Mesenchymal stem cell (in vitro differentiated cells and primary cell): ENCODE results near the gene TRIM44.
"Not testable (repeated sequence)": the region's sequence is repeated elsewhere in the genome, so short reads cannot be mapped to it uniquely, and the experiment has no call there.

Source experiments
- DNase-seq: peaks from one replicate; pipeline ENCODE4 v3.0.0-alpha.2; 2013
- H2AFZ ChIP-seq: one replicate; pipeline ENCODE4 v1.6.1; 2013; ENCODE audit warnings: low read depth, mild to moderate bottlenecking, control low read depth, inconsistent platforms, low read length, moderate library complexity
- H2AK5ac ChIP-seq: 2 replicates; pipeline ENCODE4 v1.6.1; 2013; ENCODE audit warnings: low read length, moderate library complexity, mild to moderate bottlenecking, inconsistent platforms; ENCODE audit not compliant: severe bottlenecking
- H2BK120ac ChIP-seq: one replicate; pipeline ENCODE4 v1.6.1; 2013; ENCODE audit warnings: low read depth, mild to moderate bottlenecking, inconsistent platforms, low read length, moderate library complexity
- H2BK12ac ChIP-seq, 2 experiments: one replicate each; pipeline ENCODE4 v1.6.1; 2013; ENCODE audit warnings: inconsistent platforms in 2 of 2, low read length in 2 of 2, mild to moderate bottlenecking in 2 of 2, moderate library complexity in 2 of 2, control low read depth in 1 of 2
- H2BK15ac ChIP-seq: one replicate; pipeline ENCODE4 v1.6.1; 2013; ENCODE audit warnings: mild to moderate bottlenecking, low read depth, inconsistent platforms; ENCODE audit not compliant: poor library complexity, severe bottlenecking
- H2BK5ac ChIP-seq: 2 replicates; pipeline ENCODE4 v1.6.1; 2013; ENCODE audit warnings: low read depth, mild to moderate bottlenecking, low read length, control low read depth, inconsistent platforms; ENCODE audit not compliant: poor library complexity, severe bottlenecking
- H3K14ac ChIP-seq, 2 experiments: one replicate each; pipeline ENCODE4 v1.6.1; 2013; ENCODE audit warnings: inconsistent platforms in 2 of 2, low read length in 2 of 2, control low read depth in 1 of 2, mild to moderate bottlenecking in 1 of 2, moderate library complexity in 1 of 2
- H3K18ac ChIP-seq, 2 experiments: one replicate each; pipeline ENCODE4 v1.6.1; 2013; ENCODE audit warnings: inconsistent platforms in 2 of 2, low read length in 2 of 2, control low read depth in 1 of 2, low read depth in 1 of 2, mild to moderate bottlenecking in 1 of 2
- H3K23ac ChIP-seq, 2 experiments: one replicate each; pipeline ENCODE4 v1.6.1; 2013; ENCODE audit warnings: inconsistent platforms in 2 of 2, low read length in 2 of 2, mild to moderate bottlenecking in 2 of 2, moderate library complexity in 2 of 2, control low read depth in 1 of 2
- H3K27ac ChIP-seq: 2 replicates; pipeline ENCODE4 v1.5.1; 2013; ENCODE audit warnings: mild to moderate bottlenecking, moderate library complexity, low read length, control low read depth, inconsistent platforms; ENCODE audit not compliant: poor library complexity, severe bottlenecking
- H3K27me3 ChIP-seq, 2 experiments: 2 replicates each; pipeline versions ENCODE4 v1.6.1 to v1.7.0; 2013; ENCODE audit warnings: low read length in 2 of 2, mild to moderate bottlenecking in 2 of 2, moderate library complexity in 2 of 2, control low read depth in 1 of 2, inconsistent platforms in 1 of 2; ENCODE audit not compliant: control insufficient read depth in 1 of 2, insufficient read depth in 1 of 2
- H3K36me3 ChIP-seq, 2 experiments: 2 replicates each; pipeline versions ENCODE4 v1.6.1 to v1.7.0; 2013; ENCODE audit warnings: low read length in 2 of 2, control low read depth in 1 of 2, inconsistent platforms in 1 of 2, low read depth in 1 of 2, mild to moderate bottlenecking in 1 of 2; ENCODE audit not compliant: insufficient read depth in 2 of 2, control insufficient read depth in 1 of 2
- H3K4ac ChIP-seq, 2 experiments: one replicate each; pipeline ENCODE4 v1.6.1; 2013; ENCODE audit warnings: inconsistent platforms in 2 of 2, low read length in 2 of 2, mild to moderate bottlenecking in 2 of 2, moderate library complexity in 2 of 2, control low read depth in 1 of 2, low read depth in 1 of 2
- H3K4me1 ChIP-seq: 2 replicates; pipeline ENCODE4 v1.6.1; 2013; ENCODE audit warnings: low read depth, low read length, control low read depth; ENCODE audit not compliant: control insufficient read depth, insufficient read depth
- H3K4me2 ChIP-seq: 2 replicates; pipeline ENCODE4 v1.6.1; 2013; ENCODE audit warnings: low read length, mild to moderate bottlenecking, inconsistent platforms; ENCODE audit not compliant: poor library complexity, severe bottlenecking
- H3K4me3 ChIP-seq, 2 experiments: 2 replicates each; pipeline versions ENCODE4 v1.5.1 to v1.7.0; 2013; ENCODE audit warnings: low read length in 2 of 2, mild to moderate bottlenecking in 2 of 2, control low read depth in 1 of 2, low read depth in 1 of 2; ENCODE audit not compliant: insufficient read depth in 1 of 2
- H3K79me1 ChIP-seq: replicated peaks from 2 replicates; pipeline ENCODE4 v1.6.1; 2013; ENCODE audit warnings: mild to moderate bottlenecking, control low read depth, low read length, inconsistent platforms; ENCODE audit not compliant: poor library complexity, severe bottlenecking
- H3K9ac ChIP-seq: 2 replicates; pipeline ENCODE4 v1.7.0; 2013; ENCODE audit warnings: mild to moderate bottlenecking, low read length, moderate library complexity
- H3K9me3 ChIP-seq: 2 replicates; pipeline ENCODE4 v1.7.0; 2013; ENCODE audit warnings: mild to moderate bottlenecking, low read length; ENCODE audit not compliant: control insufficient read depth
- H4K8ac ChIP-seq: one replicate; pipeline ENCODE4 v1.6.1; 2013; ENCODE audit warnings: inconsistent platforms, mild to moderate bottlenecking, low read length, moderate library complexity
- H4K91ac ChIP-seq: one replicate; pipeline ENCODE4 v1.6.1; 2013; ENCODE audit warnings: mild to moderate bottlenecking, low read length, inconsistent platforms
- WGBS: methylation state at CpG from one replicate; pipeline ENCODE4 v1.1.7; 2013; ENCODE audit warnings: mixed read lengths; 5-methylcytosine and 5-hydroxymethylcytosine counted together

The TRIM44 gene

GRCh38 chr11:35771722-35772121 lies 109.1 kb downstream of the TRIM44 start:
- Histone ChIP-seq H3K27me3 (no peaks in the 10 kb centered on the region), H4K8ac (no peak overlapping the region), H2BK5ac (no peak overlapping the region), H3K23ac (no peak overlapping the region), H3K9me3 (no peaks in the 10 kb centered on the region), H2BK15ac (no peak overlapping the region), H3K4me3 (no peak overlapping the region), H3K4me2 (no peak overlapping the region), H3K14ac (no peak overlapping the region), H2AFZ (no peak overlapping the region), H3K79me1 (peaks cover 24% of the 10 kb centered on the region), H3K4ac (no peak overlapping the region), H4K91ac (no peak overlapping the region), H3K27ac (no peak overlapping the region), H3K18ac (no peak overlapping the region), H2BK12ac (no peak overlapping the region), H3K36me3 (peaks cover 0 to 4% of the 10 kb centered on the region in 2 experiments), H2BK120ac (no peak overlapping the region), H3K9ac (no peak overlapping the region), H2AK5ac (peak overlapping the region; percentile 59), H3K4me1 (peaks cover 1% of the 10 kb centered on the region)
- WGBS = 95% methylated on average over 5 of the region's 5 CpGs
- DNase-seq = no peak

GRCh38 chr11:35777241-35777640 lies 114.7 kb downstream of the TRIM44 start:
- not testable (repeated sequence) for H3K36me3 ChIP-seq, H3K27ac ChIP-seq, H3K9ac ChIP-seq, H2AK5ac ChIP-seq, H3K23ac ChIP-seq, H3K14ac ChIP-seq, H3K9me3 ChIP-seq, H3K4me3 ChIP-seq, H4K8ac ChIP-seq, H2BK15ac ChIP-seq, H2BK120ac ChIP-seq, DNase-seq, H3K4me2 ChIP-seq, H3K27me3 ChIP-seq, H3K18ac ChIP-seq, H3K4ac ChIP-seq, H2AFZ ChIP-seq, H4K91ac ChIP-seq, H3K4me1 ChIP-seq, H2BK12ac ChIP-seq, H2BK5ac ChIP-seq
- 100% methylated on average over 2 of the region's 3 CpGs for WGBS
- H3K79me1 ChIP-seq = peaks cover 24% of the 10 kb centered on the region

GRCh38 chr11:35778943-35779342 lies 116.4 kb downstream of the TRIM44 start:
- not testable (repeated sequence) for H2BK12ac ChIP-seq, H3K4ac ChIP-seq, H3K4me2 ChIP-seq, H3K18ac ChIP-seq, H4K91ac ChIP-seq, DNase-seq, H3K4me1 ChIP-seq, H2BK120ac ChIP-seq, H3K4me3 ChIP-seq, H3K9me3 ChIP-seq, H3K27me3 ChIP-seq, H2AK5ac ChIP-seq, H3K9ac ChIP-seq, H4K8ac ChIP-seq, H3K36me3 ChIP-seq, H2BK15ac ChIP-seq, H3K23ac ChIP-seq, H2AFZ ChIP-seq, H3K27ac ChIP-seq, H2BK5ac ChIP-seq, H3K14ac ChIP-seq
- 97% methylated on average over 8 of the region's 8 CpGs for WGBS
- peaks cover 27% of the 10 kb centered on the region for H3K79me1 ChIP-seq

GRCh38 chr11:35779409-35779808 lies 116.8 kb downstream of the TRIM44 start:
- WGBS = 98% methylated on average over 5 of the region's 5 CpGs
- H3K79me1 ChIP-seq = peaks cover 27% of the 10 kb centered on the region
- no peak overlapping the region for H2AK5ac ChIP-seq
- no peaks in the 10 kb centered on the region for H3K27me3 ChIP-seq
- H2BK15ac ChIP-seq = no peak overlapping the region
- H4K91ac ChIP-seq = no peak overlapping the region
- no peak overlapping the region for H4K8ac ChIP-seq
- no peak for DNase-seq
- H2AFZ ChIP-seq = no peak overlapping the region
- H3K4me1 ChIP-seq = peaks cover 3% of the 10 kb centered on the region
- H3K4me2 ChIP-seq = no peak overlapping the region
- H3K9ac ChIP-seq = no peak overlapping the region
- no peak overlapping the region for H3K4me3 ChIP-seq
- no peak overlapping the region for H3K14ac ChIP-seq
- H3K27ac ChIP-seq = no peak overlapping the region
- no peak overlapping the region for H2BK120ac ChIP-seq
- H3K23ac ChIP-seq = no peak overlapping the region
- no peak overlapping the region for H2BK5ac ChIP-seq
- H3K9me3 ChIP-seq = no peaks in the 10 kb centered on the region
- no peak overlapping the region for H3K4ac ChIP-seq
- no peak overlapping the region for H2BK12ac ChIP-seq
- H3K36me3 ChIP-seq = peaks cover 0 to 5% of the 10 kb centered on the region in 2 experiments
- H3K18ac ChIP-seq = no peak overlapping the region
